ENCODE measurements around the gene MGST2.

MGST2 gene

GRCh38 chr4:139643042-139643895, 22.4 kb upstream of the MGST2 start:
- no peak for DNase-seq (ENCODE audit: low spot score)

- DNase-seq (ENCODE audit: low spot score), result no peak
These were observed 20.2 kb upstream of the MGST2 start for GRCh38 chr4:139645458-139645857.

- DNase-seq (ENCODE audit: low spot score), result no peak
These were observed 18.4 kb upstream of the MGST2 start for GRCh38 chr4:139647184-139647583.

- no peak for DNase-seq (ENCODE audit: low spot score)
These were observed 17.7 kb upstream of the MGST2 start for GRCh38 chr4:139647952-139648351.

DNA sequence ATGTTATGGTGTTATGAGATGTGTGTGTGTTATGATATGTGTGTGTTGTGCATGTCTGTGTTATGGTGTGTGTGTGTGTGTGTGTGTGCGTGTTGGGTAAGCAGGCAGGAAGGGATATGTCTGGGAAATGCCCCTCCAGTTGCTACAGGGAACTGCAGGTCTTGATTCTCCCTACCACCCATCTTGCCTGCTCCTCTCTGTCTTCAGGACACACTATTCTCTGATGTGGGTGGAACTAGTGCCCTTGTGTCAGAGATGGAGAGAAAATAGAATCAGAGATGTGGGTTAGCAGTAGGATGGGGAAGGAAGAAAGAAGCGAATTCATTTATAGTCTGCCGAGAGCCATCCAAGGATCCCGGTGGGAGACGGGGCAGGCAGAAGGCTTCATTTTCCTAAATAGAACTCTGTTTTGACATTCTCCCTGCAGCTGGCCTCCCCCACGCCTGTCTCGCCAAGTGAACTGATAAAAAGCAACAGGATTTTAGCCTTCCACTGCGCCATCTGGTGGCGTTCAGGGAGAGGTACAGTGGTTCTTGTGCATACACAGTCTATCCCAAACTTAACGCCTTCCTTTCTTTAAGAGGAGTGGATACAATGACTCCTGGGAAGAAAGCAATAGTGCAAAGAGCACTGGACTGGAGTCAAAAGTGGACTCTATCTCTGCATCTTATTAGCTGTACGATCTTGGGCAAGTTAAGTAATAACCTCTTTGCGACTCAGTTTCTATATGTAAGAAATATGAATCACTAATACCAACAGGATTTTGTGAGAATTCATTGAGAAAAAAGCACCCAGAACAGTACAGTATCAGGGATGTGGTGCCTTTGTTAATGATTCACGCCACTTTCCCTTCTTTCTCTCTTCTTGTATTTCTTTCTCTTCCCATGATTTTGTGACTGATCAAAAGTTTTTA, 14.1 kb upstream of the MGST2 start:
- no peak for DNase-seq (ENCODE audit: low spot score)

DNA sequence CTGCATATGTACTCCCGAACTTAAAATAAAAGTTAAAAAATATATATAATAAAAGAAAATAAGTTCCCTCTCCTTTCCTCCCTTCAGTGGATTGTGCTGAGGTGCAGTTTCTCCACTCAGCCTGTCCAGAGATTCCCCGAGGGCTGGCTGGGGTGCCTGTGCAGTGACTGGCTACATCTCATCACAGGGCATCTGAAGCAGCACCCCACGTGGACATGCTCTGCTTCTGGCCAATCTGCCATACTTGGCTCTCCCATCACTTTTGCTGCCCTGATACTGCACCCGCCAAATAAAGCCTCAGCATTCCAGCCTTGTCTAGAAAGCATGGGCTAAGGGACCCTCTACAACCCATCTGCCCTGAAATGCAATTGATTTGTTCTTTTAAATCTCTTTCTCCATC, 11.1 kb upstream of the MGST2 start:
- DNase-seq (ENCODE audit: low spot score), result no peak

GRCh38 chr4:139655116-139655515, 10.5 kb upstream of the MGST2 start:
- DNase-seq (ENCODE audit: low spot score), result no peak

DNA sequence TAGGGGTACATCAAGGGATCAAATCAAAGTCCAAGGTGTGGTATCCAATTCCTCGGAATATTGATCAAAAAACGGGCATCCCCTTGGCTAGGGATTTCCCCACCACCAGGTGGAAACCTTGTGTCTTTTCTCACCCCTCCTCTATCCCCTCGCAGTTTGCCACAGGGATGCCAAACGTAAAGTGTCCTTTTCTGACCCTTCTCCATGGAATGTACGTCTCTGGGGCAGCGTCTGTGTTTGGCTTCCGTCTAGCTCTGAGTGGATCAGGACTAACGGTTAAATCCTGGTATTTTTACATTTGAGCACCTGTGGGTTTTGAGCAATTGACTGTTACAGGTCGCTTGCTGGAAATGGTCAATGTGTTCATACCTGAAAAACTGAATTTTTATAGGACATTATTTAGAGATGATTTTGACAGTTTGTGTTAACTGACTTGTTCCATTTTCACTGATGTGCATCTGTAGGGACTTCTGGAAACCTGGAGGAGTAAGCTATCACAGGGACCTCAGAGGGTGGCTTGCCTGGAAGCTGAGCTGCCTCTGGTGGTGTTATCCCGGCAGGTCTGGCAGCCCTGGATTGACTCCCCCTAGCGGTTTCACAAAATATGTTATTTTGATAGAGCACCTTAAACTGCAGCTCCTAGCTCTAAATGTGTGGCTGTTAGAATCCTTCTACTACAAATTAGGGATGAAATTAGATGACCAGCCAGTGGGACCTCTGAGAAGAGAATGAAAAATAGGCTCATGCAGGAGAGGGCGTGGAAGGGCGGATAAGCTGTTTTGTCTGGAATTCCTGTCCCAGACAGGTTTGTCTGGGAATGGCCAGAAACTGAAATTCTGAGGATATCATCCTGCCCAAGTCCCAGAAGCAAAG, 8.8 kb upstream of the MGST2 start:
- no peak for DNase-seq (ENCODE audit: low spot score)

DNA sequence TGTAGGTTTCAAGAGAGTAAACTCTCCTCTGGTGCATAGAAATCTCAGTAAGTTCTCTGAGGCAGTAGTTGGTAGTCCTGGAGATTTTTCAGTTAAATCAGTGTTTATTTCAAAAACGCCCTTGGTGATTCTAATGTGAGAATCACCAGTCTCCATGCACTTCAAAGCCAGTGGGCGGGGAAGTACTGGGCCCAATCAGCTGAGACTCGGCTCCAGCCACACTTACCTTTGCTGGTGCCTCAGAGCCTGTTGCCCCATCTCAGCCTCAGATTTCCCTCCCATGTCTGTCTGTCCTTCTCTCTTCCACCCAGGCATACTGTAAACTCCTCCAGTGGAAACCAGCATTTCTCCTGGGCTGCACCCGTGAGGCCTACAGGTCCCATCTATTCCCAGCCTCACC, 7.4 kb upstream of the MGST2 start:
- DNase-seq (ENCODE audit: low spot score), result no peak

GRCh38 chr4:139658586-139659382, 6.8 kb upstream of the MGST2 start:
- DNase-seq (ENCODE audit: low spot score), result no peak

GRCh38 chr4:139659735-139660424, 5.7 kb upstream of the MGST2 start:
- no peak for DNase-seq (ENCODE audit: low spot score)

GRCh38 chr4:139660568-139661043, 5.0 kb upstream of the MGST2 start:
- DNase-seq (ENCODE audit: low spot score), result no peak

DNA sequence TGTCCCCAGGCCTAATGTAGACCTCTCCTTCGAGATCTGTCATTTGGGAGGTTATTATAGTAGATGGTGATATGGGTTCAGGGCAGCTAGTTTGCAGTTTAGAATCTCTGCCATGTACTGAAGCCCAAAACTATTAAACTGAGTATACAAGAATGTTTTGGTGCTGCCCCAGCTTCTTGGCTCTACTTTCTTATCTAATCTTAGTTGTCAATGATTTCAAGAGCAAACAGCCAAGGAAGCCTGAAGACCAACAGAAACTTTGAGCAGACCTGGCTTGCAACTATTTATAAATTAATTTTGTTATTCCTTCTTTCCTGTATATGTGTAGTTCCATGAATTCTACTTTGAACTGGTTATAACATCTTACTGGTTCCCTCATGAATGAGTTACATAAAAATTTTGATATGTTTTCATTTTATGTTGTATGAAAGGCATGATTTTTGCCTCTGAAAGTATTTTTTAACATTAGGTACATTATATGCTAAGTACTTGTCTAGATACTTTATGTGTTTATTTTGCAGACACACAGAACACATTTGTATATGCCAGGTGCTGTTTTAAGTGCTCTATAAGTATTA, 2.0 kb upstream of the MGST2 start:
- no peak for DNase-seq (ENCODE audit: low spot score)

- no peak for DNase-seq (ENCODE audit: low spot score)
These were observed 1.2 kb upstream of the MGST2 start for GRCh38 chr4:139664442-139664841.

DNA sequence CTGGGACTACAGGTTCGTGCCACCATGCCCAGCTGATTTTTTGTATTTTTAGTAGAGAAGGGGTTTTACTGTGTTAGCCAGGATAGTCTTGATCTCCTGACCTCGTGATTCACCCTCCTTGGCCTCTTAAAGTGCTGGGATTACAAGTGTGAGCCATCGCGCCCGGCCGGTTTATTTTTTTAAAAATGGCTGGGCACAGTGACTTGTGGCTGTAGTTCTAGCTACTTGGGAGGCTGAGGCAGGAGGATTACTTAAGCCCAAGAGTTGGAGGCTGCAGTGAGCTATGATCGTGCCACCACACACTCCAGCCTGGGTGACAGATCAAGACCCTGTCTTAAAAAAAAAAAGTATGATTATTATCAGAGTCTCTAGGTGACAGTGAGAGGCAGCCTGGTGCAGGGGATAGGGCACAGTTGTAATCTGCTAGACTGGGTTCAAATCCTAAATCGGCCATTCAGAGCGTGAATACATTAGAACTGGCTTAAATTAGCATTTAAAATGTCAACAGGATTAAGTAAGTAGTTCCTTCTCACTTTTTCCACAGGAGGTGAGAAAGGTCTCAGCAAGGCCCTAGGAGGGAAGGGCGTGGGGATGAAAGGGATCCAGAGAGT, 435 bp upstream of the MGST2 start:
- no peak for DNase-seq (ENCODE audit: low spot score)

DNA sequence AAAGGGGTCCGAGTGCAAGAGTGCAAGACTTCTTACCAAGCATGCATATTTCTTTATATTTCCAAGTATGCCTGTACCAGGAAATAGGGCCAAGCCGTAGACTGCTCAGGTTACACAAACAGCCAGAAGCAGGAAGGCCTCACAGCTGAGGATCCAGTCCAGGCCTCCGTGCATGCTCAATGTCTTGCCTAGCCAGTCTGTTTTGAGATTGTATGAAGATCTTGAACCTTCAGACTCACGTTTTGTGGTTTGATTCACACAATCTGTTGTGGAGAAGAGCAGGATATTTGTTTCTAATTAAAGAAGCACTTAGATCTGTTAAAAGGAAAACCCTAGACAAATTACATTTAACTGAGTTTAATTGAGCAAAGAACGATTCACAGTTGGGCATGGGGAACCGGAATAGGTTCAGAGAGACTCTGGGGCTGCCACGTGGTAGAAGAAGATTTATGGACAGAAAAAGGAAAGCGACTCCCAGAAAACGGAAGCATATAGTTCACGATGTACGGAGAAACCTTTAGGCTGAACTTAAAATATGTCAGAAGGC, 1.2 kb downstream of the MGST2 start:
- no peak for DNase-seq (ENCODE audit: low spot score)

- DNase-seq (ENCODE audit: low spot score), result no peak
These were observed 2.4 kb downstream of the MGST2 start for GRCh38 chr4:139668036-139668435.

DNA sequence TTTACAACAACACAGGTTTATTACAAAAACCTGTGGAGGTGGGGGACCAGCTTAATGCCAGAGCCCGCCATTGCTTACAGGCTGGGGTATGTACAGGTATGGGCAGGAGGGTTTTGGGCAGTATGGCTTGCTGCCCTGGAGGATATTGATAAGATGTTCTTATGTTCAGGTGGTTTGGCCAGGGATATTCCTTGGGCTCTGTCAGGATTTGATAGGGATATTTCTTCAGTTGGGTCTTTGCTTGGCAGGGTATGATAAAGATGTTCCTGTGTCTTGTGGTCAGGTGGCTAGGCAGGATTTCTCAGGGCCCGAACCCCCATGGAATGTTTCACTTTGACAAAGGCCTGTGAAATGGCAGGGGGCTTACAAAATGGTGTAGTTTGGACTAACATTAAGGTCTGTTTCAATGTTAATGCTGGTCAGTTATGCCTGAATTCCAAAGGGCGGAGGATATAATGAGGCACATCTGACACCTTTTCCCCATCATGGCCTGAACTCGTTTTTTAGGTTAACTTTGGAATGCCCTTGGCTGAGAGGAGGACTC, 3.1 kb downstream of the MGST2 start:
- no peak for DNase-seq (ENCODE audit: low spot score)

- no peak for DNase-seq (ENCODE audit: low spot score)
These were observed 3.7 kb downstream of the MGST2 start for GRCh38 chr4:139669335-139669734.

Measured in HuH-7.5 (cell line).